Measurements from ENCODE around the gene TFF3. TPM values are rescaled to one million over a fixed set of nuclear protein-coding genes. Genes with fewer than 3 reads are reported as not detected.

Gene TFF3
- total RNA-seq, 1 donor from 2014 or later: not detected

- no peak for DNase-seq (ENCODE audit: low read depth, low spot score)
Measured at GRCh38 chr21:42321231-42321630, 6.0 kb upstream of the TFF3 start.

- DNase-seq (ENCODE audit: low read depth, low spot score): no peak
Measured at GRCh38 chr21:42320791-42321190, 5.6 kb upstream of the TFF3 start.

DNA sequence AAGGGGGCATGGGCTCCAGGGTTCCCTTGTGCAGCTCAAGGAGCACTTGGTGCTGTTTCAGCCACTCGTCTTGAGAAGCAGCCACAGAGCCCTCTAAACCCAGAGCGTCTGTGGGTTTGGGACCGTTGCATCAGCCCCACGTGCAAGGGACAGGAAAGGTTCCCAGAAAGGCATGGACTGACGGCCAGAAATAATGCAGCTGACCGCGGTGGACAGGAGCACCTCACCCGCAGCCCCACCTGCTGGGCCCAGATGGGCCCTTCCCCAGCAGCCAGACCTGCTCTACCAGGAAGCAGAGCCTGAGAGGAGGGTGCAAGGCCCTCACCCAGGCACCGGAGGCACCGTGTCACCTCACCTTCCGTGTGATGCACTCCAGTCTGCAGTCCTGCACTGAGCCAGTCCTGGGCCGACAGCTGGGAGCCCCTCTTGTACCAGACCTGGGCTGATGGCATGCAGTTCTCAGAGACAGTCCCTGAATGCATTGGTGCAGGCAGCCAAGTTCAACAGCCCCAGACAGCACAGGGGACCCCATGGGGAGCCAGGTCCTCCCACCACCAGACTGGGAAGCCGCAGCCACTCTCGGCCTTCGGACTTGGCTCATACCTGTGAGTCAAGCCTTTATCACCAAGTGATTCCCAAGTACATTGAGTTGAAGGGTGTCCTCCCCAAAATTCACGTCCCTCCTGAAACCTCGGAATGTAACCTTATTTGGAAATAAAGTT is 4.8 kb upstream of the TFF3 start:
- no peak for DNase-seq (ENCODE audit: low read depth, low spot score)

DNA sequence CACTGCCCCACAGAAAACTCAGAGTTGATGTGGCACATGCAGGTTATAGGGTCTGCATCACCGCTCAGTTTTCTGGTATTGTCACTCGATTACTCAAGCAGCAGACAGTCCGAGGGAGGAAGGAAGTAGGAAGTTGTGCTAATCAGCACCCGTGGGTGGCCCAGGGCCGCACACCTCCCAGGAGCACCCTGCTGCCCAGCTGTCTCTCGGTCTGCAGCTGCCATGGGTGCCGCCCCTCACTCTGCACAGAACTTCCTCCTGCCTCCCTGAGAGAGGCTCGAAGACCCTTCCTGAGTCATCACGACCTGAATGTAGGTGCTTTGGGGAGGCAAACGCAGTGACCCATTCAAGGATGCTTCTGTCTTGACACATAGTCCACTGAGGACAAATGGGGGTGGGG is 4.2 kb upstream of the TFF3 start:
- no peak for DNase-seq (ENCODE audit: low read depth, low spot score)

DNA sequence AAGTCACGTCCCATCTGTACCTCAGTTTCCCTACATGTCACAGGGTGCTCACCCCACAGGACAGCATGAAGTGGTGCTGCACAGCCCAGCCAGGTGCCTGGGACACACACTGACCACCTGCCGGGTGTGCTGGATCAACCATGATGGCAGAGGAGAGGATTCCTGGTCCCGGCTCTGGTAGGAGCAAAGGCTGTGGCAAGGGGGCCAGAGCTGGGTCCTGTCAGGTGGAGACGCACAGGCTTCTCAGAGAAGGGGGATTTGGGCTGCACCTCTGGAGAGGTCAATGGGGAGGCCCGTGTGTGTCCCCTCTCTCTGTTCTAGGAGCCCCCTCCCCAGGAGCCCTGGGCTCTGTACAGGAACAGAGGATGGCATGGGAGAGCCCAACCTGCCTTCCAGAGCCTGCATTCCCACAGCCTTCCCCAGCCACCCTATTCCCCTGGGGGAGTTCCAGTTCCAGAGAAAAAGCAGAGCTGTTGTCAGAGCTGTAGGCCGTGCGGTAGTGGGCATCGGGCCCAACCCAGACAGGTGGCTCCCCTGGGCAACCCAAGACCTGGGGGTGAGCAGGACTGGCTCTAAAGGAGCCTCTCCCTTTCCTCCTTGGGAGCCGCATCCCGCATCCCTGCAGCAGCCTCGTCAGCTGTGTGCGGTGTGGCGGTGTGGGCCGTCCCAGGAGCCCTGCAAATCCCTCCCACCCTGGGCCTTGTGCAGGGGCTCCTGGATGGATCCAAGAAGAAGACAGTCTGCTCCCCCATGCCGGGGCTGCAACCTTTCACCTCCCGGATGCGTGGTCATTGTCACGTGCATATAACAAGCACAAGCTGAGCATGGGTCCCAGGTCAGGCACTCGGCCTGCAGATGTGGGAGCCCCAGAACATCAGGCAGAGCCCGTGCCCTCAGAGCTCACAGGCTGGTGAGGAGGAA is 2.9 kb upstream of the TFF3 start:
- DNase-seq (ENCODE audit: low read depth, low spot score): no peak

GRCh38 chr21:42317341-42317741 is 2.1 kb upstream of the TFF3 start:
- no peak for DNase-seq (ENCODE audit: low read depth, low spot score)

GRCh38 chr21:42316891-42317290 is 1.7 kb upstream of the TFF3 start:
- DNase-seq (ENCODE audit: low read depth, low spot score): no peak

DNA sequence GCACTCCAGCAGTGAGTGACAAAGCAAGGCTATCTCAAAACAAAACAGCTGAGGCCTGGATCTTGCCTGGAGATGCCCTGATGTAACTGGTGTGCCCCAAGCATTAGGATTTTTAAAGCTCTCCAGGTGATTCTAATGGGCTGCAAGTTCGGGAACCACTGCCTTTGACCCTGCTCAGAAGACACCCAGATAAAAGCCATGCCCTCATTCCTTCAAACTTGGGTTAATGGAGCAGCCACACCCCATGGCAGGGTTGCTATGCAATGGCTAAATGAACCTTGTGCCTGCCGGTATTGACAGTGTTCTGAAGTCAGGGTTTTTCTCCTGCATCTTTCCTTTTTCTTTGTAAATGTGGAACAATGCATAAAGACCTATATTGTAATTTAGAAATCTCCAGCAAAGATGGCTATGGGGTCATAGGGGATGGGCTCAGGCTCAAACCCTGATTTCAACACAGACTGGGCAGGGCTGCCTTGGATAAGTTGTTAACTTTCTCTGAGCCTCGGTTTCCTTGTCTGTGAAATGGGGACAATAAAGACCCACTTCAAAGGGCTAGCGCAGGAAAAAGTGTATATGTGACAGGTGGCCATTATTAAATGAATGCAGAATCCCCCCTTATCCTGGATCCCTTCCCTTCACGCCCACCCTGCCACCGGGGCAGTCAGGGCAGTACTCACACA is 453 bp downstream of the TFF3 start:
- no peak for DNase-seq (ENCODE audit: low read depth, low spot score)

- DNase-seq (ENCODE audit: low read depth, low spot score): no peak
Measured at GRCh38 chr21:42313501-42313969, 1.7 kb downstream of the TFF3 start.

DNA sequence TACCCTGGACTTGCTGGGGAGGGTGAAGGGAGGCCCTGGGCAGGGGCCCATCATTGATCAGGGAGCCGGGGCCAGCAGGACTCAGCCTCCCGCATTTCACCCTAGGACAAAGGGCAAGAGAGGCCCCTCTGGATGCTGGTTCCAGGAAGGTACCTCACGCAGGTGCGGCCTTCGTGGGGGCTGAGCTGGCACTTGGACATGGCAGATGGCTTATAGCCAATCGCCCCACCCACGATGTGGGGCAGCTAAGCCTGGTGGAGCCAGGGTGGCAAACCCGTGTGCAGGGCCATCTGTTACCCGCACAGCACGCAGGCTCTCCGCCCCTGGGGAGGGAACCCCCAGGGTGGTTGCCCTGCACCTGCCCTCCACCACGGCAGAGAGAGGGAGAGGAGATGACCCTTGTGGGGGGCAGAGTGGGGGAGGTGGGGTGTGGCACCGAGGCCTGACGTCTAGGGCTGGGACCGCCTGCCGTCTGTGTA is 2.5 kb downstream of the TFF3 start:
- DNase-seq (ENCODE audit: low read depth, low spot score): no peak

DNA sequence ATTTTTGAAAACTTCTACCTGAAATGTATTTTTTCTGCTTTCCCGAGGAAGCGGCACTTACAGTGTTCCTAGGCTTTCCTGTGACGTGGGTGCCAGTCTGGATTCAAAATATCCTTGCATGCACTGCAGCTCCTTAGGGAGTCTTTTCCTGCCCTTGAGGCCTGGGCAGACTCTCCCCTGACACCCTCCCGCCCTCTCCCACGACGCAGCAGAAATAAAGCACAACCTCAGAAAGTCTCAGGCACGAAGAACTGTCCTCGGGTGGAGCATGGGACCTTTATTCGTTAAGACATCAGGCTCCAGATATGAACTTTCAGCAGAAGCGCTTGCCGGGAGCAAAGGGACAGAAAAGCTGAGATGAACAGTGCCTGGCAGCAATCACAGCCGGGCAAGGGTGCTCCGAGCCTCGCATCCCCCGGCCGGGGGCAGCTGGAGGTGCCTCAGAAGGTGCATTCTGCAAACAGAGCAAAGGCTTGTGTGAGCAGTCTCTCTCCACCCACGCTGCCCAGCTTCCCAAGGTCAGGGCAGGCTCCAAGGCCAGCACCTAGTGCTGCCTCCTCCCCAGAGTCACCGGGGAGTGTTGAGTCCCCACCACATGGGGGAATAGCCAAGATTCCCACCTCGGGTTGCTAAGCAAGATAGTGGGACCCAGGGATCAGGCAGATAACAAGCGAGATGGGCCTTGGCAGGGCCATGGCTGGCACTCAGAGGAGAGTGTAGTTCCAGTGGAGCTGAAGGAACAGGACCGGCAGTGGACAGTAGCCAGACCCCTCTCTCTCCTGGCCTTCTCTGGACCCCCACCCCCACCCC is 3.2 kb downstream of the TFF3 start:
- DNase-seq (ENCODE audit: low read depth, low spot score): no peak

GRCh38 chr21:42311160-42311559 is 4.0 kb downstream of the TFF3 start:
- no peak for DNase-seq (ENCODE audit: low read depth, low spot score)

DNA sequence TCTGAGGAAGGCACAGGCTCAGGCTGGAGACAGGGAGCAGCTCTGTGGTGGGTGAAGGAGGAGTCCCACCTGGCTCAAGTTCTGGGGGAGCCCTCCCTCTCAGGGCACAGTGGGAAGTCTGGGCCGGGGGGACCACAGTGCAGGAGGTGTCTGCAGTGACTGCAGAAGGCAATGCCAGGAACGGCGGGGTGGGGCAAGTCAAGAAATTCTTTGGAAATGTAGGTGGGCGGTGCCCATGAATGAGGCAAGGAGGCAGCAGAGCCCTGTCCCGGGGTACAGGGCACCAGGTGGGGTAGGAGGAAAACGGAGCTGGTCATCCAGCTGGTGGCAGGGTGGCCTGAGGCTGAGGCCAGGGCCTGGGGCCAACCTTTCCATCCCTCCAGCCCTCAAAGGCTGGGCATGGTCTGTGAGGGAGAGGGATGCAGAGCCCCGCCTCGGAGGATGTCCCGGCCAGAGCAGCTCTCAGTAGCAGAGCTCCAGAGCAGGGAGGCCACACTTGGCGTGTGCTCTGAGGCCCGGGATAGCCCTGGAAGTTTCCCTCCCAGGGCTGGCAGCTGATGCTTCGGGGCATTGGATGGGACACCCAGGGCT is 4.7 kb downstream of the TFF3 start:
- DNase-seq (ENCODE audit: low read depth, low spot score): no peak

- no peak for DNase-seq (ENCODE audit: low read depth, low spot score)
Measured at GRCh38 chr21:42309753-42310213, 5.4 kb downstream of the TFF3 start.

GRCh38 chr21:42308914-42309752 is 6.1 kb downstream of the TFF3 start:
- DNase-seq (ENCODE audit: low read depth, low spot score): no peak

GRCh38 chr21:42308161-42308913 is 6.9 kb downstream of the TFF3 start:
- no peak for DNase-seq (ENCODE audit: low read depth, low spot score)

DNA sequence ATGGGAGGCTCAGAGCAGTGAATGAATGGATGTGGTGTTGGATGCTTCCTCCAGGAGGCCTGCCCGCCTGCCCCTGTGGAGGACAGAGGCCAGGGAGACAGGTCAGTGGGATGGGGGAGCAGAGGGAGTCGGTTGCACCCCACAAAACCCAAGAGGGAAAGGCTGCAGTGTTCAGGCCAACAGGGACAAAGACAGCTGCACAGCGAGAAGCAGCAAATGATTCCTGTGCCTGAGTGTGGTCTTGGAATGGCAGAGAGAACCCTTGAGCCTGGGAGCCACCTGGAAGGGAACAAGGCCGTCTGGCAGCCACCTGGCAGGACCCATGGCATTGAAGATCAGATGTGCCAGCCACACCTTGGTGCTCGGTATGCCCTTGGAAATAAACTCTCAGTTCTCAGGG is 8.1 kb downstream of the TFF3 start:
- no peak for DNase-seq (ENCODE audit: low read depth, low spot score)

- DNase-seq (ENCODE audit: low read depth, low spot score): no peak
Measured at GRCh38 chr21:42306366-42307035, 8.7 kb downstream of the TFF3 start.
